NCI-H128 (cell line): Measurements from ENCODE around the gene MAPK1.

ENCODE experiments used
- DNase-seq: peaks from one replicate; lab custom pipeline; 2025; ENCODE audit not compliant: unreplicated experiment; lab: John Stamatoyannopoulos, UW

Gene MAPK1

GRCh38 chr22:21709688-21710087, 157.8 kb downstream of the MAPK1 start:
- no peak for DNase-seq

- no peak for DNase-seq
These were observed 158.5 kb downstream of the MAPK1 start for GRCh38 chr22:21708960-21709359.

- no peak for DNase-seq
These were observed 159.8 kb downstream of the MAPK1 start for GRCh38 chr22:21707677-21708076.
